Activated T-cell treated with anti-CD3 and anti-CD28 coated beads, Interleukin-2, amount 50 U/mL, for 1 hour (primary cell): ENCODE results near the gene C2CD4C.

Experiments
- DNase-seq: peaks from one replicate; pipeline ENCODE4 v3.0.0-alpha.2; 2020

Gene C2CD4C

DNA sequence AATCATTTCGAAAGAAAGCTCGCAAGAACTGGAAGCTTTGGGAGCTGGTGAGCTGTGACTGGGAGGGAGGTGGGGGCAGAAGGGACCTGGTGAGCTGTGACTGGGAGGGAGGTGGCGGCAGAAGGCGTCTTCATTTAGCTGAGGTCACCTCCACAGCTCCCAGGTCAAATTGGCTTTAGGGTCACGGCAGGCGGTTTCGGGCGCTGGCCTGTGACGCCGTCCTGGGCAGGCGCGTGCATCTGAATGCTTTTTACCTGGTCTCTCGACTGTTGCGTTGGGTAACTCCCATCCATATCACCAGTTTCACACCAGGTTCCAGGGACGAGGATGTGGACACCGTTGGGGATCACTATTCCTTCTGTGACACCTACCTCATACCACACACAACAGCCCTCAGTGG is 29.2 kb downstream of the C2CD4C start:
- DNase-seq: no peak

GRCh38 chr19:378706-379105 is 30.2 kb downstream of the C2CD4C start:
- no peak for DNase-seq

GRCh38 chr19:377801-378581 is 31.0 kb downstream of the C2CD4C start:
- DNase-seq: no peak

GRCh38 chr19:376111-376470 is 32.9 kb downstream of the C2CD4C start:
- DNase-seq: no peak

DNA sequence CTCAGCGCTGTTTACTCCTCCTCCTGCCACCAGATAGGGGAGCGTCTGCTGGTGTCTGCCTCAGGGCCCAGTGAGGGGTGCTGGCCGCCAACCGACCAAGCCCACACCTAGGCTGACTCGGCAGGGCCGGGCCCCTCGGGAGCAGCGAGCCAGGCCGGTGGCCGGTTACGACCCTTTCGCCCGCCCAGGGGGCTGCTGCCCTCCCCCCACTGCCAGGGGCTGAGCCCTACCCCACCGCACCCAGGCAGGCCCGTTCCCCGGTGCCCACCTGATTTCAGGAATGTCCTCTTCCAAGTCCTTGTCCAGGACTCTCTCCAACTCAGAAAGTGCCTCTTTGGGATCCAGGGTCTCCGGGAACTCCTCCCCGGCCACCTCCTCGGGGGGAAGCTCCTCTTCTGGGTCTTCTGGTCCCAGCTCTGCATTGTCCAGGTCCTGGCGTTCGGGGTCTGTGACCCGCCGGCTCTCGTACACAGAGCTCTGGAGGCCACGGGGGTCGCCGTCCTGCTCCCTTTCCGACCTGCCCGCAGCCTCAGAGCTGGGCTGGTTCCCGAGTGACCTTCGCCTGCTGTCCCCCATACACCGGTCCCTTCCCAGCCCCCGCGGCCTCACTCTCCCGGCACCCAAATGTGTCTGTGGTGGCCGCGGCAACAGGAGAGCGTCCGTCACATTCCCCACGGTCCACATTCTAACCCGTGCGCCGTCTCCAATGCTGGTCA is 33.4 kb downstream of the C2CD4C start:
- DNase-seq: no peak

- no peak for DNase-seq
Measured at GRCh38 chr19:374886-375235, 34.1 kb downstream of the C2CD4C start.

DNA sequence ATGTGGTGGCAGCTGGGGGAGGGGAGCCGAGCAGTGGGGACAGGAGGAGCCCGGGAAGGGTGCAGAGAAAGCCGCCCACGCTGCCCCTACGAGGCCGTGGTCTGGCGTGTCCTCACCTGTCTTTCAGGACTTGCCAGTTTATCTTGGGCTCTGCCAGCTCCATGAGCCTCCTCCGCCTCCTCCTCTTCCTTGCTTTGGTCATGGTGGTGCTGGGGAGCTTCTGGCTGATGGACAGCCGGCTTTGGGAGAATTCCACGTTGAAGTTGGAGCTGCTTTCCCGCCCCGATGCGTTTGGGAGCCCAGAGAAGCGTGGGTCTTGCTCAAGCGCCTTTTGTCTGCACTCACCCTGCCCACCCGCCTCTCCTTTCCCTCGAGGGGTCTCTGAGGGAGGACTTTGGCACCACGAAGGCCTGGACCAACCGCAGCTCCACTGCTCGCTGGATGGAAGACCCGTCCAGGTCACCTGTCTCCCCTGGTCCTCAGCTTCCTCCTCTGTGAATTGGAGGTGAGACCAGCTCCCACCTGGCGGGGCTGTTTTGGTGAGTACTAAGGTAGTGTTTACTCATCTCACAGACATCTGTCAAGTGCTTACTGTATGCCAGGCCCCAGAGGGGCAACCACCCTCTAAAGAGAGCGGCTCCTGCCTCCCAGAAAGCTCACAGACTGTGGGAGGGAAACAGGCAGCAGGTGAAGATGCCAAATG is 34.6 kb downstream of the C2CD4C start:
- no peak for DNase-seq

DNA sequence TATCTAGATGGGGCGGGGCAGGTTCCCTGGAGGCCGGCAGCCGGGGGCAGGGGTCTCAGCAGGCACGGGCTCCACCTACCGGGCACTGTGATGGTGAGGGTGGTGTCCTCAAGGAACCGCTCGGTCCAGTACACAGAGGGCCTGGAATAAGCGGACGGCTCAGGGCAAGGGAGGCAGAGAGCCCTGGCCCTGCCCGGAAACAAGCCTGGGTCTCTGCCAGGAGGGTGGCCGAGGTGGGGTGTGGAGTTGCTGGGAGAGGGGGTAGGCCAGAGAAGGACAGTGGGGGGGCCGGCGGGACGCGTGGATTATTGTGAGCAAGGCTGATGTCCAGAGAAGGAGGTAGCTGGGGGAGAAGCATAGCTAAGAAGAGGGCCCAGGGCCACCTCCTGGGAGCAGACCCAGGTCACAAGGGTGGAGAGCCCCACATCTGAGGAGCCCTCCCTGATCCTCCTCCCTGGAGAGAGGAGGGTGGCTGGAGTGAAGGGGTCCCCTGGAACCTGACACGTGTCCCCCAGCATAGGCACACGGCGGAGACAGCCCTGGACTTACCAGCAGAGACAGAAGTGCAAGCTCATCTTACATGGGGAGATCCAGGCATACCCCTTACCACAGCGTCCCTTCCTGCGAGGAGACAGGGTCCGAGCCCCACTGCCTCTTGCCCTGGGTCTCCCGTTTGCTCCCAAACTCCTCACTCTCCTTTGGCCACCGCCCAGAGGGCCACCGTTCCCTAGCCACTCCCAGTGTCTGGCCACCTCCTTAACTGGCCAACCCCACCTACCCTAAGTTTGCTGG is 35.4 kb downstream of the C2CD4C start:
- no peak for DNase-seq

DNA sequence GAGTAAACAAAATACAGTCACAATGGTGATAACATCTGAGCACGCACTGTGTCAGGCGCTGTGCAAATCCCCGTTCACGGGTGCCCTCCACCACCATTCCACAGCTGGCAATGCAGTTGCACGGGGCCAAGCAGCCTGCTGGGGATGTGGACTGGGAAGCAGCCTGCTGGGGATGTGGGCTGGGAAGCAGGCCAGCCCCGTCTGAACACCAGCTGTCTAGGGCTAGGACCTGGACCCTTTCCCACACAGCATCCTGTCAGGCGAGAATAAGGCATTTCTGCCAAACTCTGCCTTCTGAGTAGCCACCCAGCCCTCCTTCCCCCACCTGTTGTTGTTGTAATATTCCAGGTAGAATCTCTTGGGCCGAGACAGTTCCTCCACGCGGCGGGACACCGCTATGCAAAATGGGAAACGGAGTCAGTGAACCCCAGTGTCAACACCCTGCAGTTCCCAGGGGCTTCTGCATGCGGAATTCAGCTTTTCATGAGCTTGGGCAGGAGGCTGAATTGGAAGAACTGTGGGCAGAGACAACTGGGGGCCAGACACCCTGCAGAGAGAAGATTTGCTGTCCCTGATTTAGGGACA is 36.5 kb downstream of the C2CD4C start:
- DNase-seq: no peak

DNA sequence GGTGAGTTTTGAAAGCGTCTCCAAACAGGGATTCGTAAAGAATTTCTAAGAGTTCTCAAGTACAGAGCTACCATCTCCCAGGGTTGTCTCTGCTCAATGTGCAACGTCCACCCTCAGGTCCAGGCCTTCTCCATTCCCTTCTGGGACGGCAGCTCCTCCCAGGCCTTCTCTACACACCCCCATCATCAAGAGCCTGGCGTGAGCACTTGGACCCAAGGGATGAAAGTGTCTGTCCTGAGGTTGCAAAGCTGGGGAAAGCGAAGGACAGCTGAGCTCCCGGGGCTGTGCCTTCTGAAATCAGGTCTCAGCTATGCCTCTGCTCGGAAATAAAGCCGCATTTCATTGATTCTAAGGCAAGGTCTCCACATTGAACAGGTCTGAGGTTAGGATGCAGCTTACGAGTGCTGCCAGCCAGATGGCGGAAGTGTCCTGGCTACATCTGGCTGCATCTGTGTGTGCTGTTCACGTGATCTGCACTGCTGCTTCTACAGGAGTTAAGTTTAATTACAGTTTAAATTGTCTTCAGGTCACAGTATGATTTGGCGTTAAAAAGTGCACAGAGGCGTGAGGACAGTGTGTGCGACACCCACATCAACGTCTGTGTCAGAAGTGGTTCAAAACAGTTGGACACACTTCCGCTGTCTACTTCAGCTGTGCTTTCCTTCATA is 37.3 kb downstream of the C2CD4C start:
- no peak for DNase-seq

DNA sequence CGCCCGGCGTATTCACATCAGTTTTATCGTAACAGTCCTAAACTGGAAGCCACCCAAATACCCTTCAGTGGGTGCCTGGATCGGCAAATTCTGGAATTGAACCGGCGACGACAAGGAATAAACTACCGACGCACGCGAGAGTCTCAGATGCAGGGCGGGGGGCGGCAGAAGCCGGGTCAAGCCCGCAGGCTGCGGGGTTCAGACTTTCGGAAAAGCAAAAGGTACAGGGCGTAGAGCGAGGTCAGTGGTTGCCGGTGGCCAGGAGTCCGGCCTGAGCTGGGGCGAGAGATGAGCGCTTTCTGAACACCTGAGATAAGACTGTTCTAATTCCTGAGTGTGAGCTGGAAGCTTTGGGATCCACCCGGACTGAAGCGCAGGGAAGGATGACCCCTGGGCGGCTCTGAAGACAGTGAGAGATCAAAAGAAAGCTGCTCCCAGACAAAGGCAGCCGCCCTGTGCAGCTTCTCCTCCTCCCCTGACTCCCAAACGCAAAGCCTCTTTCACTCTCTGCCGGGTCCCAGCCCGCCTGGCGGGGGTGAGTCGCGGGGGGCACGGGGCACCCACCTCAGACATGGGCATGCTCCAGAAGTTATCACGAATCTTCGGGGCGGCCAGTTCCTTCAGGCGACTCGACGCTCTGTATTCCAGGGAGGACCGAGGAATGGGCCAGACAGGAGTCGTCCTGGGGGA is 38.2 kb downstream of the C2CD4C start:
- no peak for DNase-seq

DNA sequence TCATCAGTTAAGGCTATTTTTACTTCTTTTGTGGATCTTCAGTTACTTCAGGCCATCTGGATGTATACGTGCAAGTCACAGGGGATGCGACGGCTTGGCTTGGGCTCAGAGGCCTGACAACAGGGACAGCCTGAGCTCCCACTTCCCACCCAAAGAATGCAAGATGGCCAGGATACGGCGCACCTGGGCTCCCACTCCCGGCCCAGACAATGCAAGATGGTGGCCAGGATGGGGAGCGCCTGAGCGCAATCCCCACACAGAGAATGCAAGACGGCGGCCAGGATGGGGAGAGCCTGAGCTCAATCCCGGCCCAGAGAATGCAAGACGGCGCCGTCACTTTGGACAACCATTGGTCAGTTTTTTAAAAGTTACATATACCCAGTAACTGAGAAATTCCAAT is 39.1 kb downstream of the C2CD4C start:
- DNase-seq: no peak

DNA sequence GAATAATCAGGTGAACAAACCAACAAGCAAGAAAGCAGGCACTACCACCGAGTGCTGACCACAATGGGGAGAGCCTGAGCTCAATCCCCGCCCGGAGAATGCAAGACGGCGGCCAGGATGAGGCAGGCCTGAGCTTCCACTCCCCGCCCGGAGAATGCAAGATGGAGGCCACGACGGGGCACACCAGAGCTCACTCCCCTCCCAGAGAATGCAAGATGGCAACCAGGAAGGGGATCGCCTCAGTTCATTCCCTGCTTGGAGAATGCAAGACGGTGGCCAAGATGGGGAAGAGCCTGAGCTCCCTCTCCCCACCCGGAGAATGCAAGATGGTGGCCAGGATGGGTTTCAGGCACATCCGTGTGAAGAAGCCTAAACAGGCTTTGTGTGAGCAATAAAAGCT is 39.7 kb downstream of the C2CD4C start:
- DNase-seq: no peak

DNA sequence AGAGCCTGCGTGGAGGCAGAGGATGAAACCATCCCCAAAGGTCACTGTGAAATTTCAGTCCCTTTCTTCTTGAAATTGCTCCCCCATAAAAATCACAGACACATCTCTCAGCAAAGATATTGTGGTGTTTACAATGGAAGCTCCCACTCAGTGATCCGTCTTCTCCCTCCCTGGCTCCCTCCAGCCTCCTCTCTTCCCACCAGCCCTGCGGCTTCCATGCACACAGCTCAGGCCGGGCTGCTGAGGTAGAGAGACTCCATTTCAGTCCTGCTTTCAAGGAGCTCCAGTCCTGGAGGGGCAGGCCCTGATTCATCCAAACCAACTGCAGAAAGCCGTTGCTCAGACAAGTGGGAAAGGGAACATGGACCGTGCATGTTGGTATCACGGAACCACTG is 40.3 kb downstream of the C2CD4C start:
- DNase-seq: no peak

- DNase-seq: no peak
Measured at GRCh38 chr19:367963-368629, 40.9 kb downstream of the C2CD4C start.

DNA sequence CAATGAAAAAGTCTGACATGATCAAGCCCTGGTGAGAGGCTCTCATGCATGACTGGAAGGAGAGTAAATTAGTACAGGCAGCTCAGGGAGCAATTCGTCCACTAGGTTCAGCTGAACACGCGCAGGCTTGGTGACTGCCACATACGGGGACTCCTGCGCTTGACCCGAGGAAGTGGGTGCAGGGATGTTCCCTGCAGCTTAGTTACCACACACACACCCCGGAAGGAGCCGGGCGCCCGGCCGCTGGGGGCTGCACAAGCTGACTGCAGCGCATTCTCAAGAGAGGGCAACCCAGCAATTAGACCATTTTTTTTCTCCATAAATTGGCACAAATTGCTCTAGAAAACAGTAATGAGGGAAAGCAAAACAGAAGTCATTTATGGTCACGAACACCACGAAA is 41.4 kb downstream of the C2CD4C start:
- DNase-seq: no peak

- DNase-seq: no peak
Measured at GRCh38 chr19:366951-367350, 42.0 kb downstream of the C2CD4C start.

DNA sequence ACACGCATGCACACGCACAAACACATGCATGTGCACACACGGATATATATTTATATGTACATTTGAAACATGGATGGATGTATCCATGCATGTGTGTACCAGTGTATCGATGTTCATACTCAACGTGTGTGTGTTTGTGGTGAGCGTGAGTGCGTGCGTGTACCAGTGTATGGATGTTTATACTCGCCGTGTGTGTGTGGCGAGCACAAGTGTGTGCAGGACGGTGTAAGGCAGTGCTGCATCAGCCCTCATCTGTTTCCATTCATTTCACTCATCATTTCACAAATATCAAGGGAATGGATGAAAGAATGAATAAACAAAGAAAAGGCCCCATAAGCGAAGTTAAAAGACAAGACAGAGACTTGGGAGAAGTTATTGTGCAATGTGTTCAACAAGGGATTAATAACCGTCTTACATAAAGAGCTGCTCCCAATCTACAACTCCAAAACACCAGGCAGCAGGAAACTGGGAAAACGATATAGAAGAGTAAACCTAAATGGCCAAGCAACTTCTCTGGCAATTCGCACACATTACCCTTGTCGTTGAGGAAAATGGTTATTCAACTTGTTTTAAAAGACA is 42.7 kb downstream of the C2CD4C start:
- DNase-seq: no peak

- DNase-seq: no peak
Measured at GRCh38 chr19:364496-365287, 44.3 kb downstream of the C2CD4C start.

- no peak for DNase-seq
Measured at GRCh38 chr19:362683-363082, 46.3 kb downstream of the C2CD4C start.
